ENCODE measurements around the gene PSMG2. TPM values are rescaled to one million over a fixed set of nuclear protein-coding genes. Genes with fewer than 3 reads are reported as not detected.

Gene PSMG2
- total and polyA plus RNA-seq, 2 of the 13 experiments (the other 11 are each of a cell fraction or from before 2014, with no cell fraction given): 53.4 to 94.8 TPM

- Histone ChIP-seq H3K9me3 (ENCODE audit: low read length) (no peaks in the 10 kb centered on the region), H3K4me1 (ENCODE audit: insufficient read depth, low read length) (peaks cover 51% of the 10 kb centered on the region), H3K4me3 (replicated peaks in 1 of 3; ENCODE audit: insufficient read depth in 1 of 3, low read depth in 2 of 3, low read length in 3 of 3) (no peak overlapping the region), H3K4me2 (ENCODE audit: low read depth, low read length) (no peak overlapping the region), H3K27me3 (ENCODE audit: control insufficient read depth in 1 of 2, insufficient read depth in 2 of 2, low read length in 2 of 2) (no peaks in the 10 kb centered on the region; a peak in 1 of 5 replicates), H4K20me1 (ENCODE audit: insufficient read depth, low read length) (no peaks in the 10 kb centered on the region), H3K36me3 (replicated peaks in 1 of 2; ENCODE audit: control insufficient read depth in 1 of 2, insufficient read depth in 2 of 2, low read length in 2 of 2) (no peaks in the 10 kb centered on the region), H3K79me2 (ENCODE audit: insufficient read depth, low read length) (peaks cover 2% of the 10 kb centered on the region), H3K27ac (ENCODE audit: extremely low read length, insufficient read depth, low read length) (no peak overlapping the region), H2AFZ (ENCODE audit: low read length) (no peak overlapping the region), H3K9ac (ENCODE audit: insufficient read depth, low read depth, low read length) (no peak overlapping the region)
- FAIRE-seq: no peak
- DNase-seq (ENCODE audit: low spot score): no peak
- intact Hi-C loops (cut with micrococcal nuclease; ENCODE audit: unreplicated experiment): no loop called here
- 94% methylated on average over 19 of the region's 19 CpGs for WGBS (ENCODE audit: low lambda C conversion rate)
- no peak for ATAC-seq
- POLR2A ChIA-PET: no interaction called here
- CTCF ChIA-PET (ENCODE audit: low intra/inter-chr PET ratio, low total read pairs): no interaction called here
- in situ Hi-C loops (cut with HindIII; ENCODE audit: extremely low pct_ligation_motif_present, low pct_unique_long_range_greater_than_20kb): no loop called here
- TF ChIP-seq MIXL1 (CRISPR knock-in tag; IDR thresholded peaks at IDR 0.05) (no peak), KLF16 (CRISPR knock-in tag; IDR thresholded peaks at IDR 0.05) (no peak), TOPORS (CRISPR knock-in tag; IDR thresholded peaks at IDR 0.05) (no peak), SRY (CRISPR knock-in tag; IDR thresholded peaks at IDR 0.05) (no peak), NKX3-1 (CRISPR knock-in tag; IDR thresholded peaks at IDR 0.05) (no peak), TEAD3 (CRISPR knock-in tag; optimal IDR thresholded peaks at IDR 0.05; ENCODE audit: borderline replicate concordance) (no peak), PTBP1 (IDR thresholded peaks at IDR 0.05; ENCODE audit: low read depth, low read length, poor library complexity, severe bottlenecking) (no peak), EEA1 (CRISPR knock-in tag; IDR thresholded peaks at IDR 0.05; ENCODE audit: borderline replicate concordance) (no peak), ZSCAN22 (CRISPR knock-in tag; IDR thresholded peaks at IDR 0.05) (no peak), PBX3 (CRISPR knock-in tag; IDR thresholded peaks at IDR 0.05; ENCODE audit: borderline replicate concordance) (no peak), EED (CRISPR knock-in tag; IDR thresholded peaks at IDR 0.05) (no peak), ZNF788 (CRISPR knock-in tag; IDR thresholded peaks at IDR 0.05; ENCODE audit: borderline replicate concordance) (no peak), ZNF225 (CRISPR knock-in tag; IDR thresholded peaks at IDR 0.05) (no peak), TFDP1 (CRISPR knock-in tag; IDR thresholded peaks at IDR 0.05; ENCODE audit: borderline replicate concordance) (no peak), TMF1 (CRISPR knock-in tag; IDR thresholded peaks at IDR 0.05; ENCODE audit: low read depth) (no peak)
- no TSS peak for BruUV-seq (replicated peaks)
Observed at GRCh38 chr18:12737243-12737902, 34.5 kb downstream of the PSMG2 start.

All from HepG2 (cell line).